ELF-1 (cell line): ENCODE measurements around the gene PTPN2.

Source experiments
- DNase-seq: peaks from one replicate; pipeline ENCODE4 v3.0.0-alpha.2; 2016; ENCODE audit warnings: low read depth, low spot score

PTPN2 gene

DNA sequence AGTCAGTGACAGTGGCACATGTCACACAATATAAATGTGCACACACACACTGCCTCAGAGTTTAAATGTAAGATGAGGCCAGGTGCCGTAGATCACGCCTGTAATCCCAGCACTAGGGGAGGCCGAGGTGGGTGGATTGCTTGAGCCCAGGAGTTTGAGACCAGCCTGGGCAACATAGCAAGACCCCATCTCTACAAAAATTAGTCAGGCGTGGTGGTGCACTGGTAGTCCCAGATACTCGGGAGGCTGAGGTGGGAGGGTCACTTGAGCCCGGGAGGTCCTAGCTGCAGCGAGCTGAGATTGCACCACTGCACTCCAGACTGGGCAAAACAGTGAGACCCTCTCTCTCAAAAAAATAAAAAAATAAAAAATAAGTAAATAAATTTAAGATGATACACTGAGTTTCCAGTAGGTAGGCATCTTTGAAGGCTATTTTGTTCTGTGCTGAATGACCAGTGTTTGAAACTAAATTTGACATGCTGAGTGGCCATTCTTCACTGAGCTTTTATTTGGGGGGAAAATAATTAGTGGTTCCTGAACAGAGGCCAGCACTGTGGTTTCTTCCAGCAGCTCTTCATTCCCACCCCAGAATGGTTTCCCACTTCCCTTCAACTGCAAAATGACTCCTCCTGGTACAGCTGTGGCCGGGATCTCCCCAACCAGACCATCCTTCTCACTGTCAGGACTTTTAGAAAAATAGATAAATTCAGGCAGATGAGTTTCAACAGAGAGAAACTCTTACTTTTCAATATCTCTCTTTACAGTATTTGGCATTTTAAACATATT, 136.3 kb downstream of the PTPN2 start:
- no peak for DNase-seq

DNA sequence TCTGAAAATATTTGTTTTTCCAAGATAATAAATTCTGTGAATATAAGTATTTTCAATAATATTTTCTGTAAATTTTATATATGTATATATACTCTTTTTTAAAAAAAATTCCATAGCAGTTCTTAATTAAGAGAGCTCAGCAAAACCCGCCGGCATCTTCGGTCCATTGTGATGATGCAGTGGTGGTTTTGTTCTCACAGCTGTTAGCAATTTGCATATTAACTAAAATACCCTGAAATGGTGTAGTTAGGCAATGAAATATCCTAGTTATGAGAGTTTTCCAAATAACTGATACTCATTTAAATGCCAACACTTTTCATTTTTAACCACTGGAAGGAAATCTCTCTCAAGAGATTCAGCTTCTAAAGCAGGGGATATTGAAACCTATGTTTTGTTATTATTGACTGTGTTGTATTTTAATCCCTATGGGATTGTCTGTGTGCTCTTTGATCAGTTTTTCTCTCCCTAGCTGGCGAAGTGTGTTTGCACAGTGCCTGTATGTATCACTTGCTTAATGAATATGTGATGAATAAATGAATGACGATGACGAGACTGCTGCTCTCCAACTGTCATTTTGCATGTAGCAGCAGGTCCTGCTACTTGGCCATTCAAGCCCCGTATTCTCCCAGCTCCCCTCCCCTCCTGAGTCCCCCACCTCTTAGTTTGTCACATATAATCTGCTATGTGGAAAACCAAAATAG, 138.8 kb downstream of the PTPN2 start:
- DNase-seq, result no peak

DNA sequence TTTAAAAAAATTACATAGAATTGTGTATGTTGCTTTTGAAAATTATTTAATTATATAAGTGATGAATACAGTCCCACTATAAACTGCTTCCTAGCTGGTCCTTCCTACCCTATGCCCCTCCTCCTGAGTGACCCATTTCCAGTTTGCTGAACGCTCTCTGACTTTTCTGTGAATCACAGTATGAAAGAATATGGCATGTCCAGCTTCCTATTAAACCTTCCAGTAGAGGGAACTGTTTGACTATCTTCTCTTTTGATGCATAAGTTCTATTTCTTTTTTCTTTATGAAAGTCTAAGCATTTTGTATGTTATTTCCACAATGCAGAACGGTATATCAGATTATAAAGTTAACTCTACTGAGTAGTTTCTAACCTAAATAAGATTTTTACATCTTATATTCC, 139.9 kb downstream of the PTPN2 start:
- no peak for DNase-seq

DNA sequence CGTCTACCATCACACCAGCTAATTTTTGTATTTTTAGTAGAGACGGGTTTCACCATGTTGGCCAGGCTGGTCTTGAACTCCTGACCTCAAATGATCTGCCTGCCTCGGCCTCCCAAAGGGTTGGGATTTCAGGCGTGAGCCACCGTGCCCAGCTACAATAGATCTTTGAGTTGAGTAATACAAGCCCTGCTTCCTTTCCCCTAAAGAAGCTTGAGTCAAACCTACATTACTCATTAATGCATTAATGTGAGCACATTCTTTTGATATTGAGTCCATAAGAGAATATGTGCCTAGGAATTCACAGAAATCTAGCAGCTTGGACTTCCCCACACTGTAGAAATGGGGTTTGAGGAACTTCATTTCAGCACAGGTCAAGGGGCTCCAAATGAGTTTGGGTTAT, 141.6 kb downstream of the PTPN2 start:
- no peak for DNase-seq
